ENCODE measurements around the gene DOK7.
A peak's percentile ranks its signal among the peaks of the same experiment; 100 is the strongest.

The DOK7 gene

GRCh38 chr4:3441501-3442459 is 21.3 kb upstream of the DOK7 start, which contains the start of gene HGFAC:
TSS of gene HGFAC (plus strand) at chr4:3441968. CDS start at chr4:3442002, 34 bp downstream.
- Histone ChIP-seq H3K18ac (ENCODE audit: low read length) (no peak within 1 kb of the TSS), H4K91ac (ENCODE audit: low read depth, low read length) (no peak within 1 kb of the TSS), H2BK12ac (ENCODE audit: low read length) (no peak within 1 kb of the TSS), H2BK120ac (ENCODE audit: insufficient read depth, low read length, poor library complexity) (no peak within 1 kb of the TSS), H3K4me3 (ENCODE audit: low read depth, low read length) (no peak within 1 kb of the TSS), H3K4ac (ENCODE audit: low read depth, low read length) (no peak within 1 kb of the TSS), H3K27ac (ENCODE audit: low read depth, low read length) (no peak within 1 kb of the TSS), H3K23ac (ENCODE audit: low read length) (no peak within 1 kb of the TSS), H2AFZ (ENCODE audit: insufficient read depth, low read length, poor library complexity) (no peak within 1 kb of the TSS), H2AK5ac (ENCODE audit: low read length) (no peak within 1 kb of the TSS), H3K79me2 (ENCODE audit: control insufficient read depth, insufficient read depth, low read length, poor library complexity) (no peaks in the 10 kb centered on the region), H3K27me3 (ENCODE audit: insufficient read depth, low read length) (no peaks in the 10 kb centered on the region), H3K9me3 (ENCODE audit: insufficient read depth, low read depth, low read length) (no peaks in the 10 kb centered on the region), H3K14ac (ENCODE audit: low read length) (no peak within 1 kb of the TSS), H3K4me2 (ENCODE audit: low read length) (no peak within 1 kb of the TSS), H3K79me1 (ENCODE audit: low read length) (no peaks in the 10 kb centered on the region), H3K9ac (ENCODE audit: low read length) (no peak within 1 kb of the TSS), H2BK5ac (ENCODE audit: low read depth, low read length, poor library complexity) (no peak within 1 kb of the TSS), H3K4me1 (ENCODE audit: control insufficient read depth in 1 of 2, insufficient read depth in 2 of 2, low read length in 2 of 2) (no peaks in the 10 kb centered on the region), H4K8ac (ENCODE audit: low read depth, low read length) (no peak within 1 kb of the TSS), H3K36me3 (ENCODE audit: control insufficient read depth in 1 of 2, insufficient read depth in 2 of 2, low read length in 2 of 2) (no peaks in the 10 kb centered on the region), H4K12ac (ENCODE audit: low read depth, low read length) (no peak within 1 kb of the TSS)
- DNase-seq = no peak
- no CpG with 5 or more reads among the region's 27 CpGs for WGBS (ENCODE audit: extremely low coverage, insufficient coverage, insufficient read length)

- Histone ChIP-seq H4K12ac (ENCODE audit: low read depth, low read length) (no peak overlapping the region), H2AK5ac (ENCODE audit: low read length) (no peak overlapping the region), H2AFZ (ENCODE audit: insufficient read depth, low read length, poor library complexity) (no peak overlapping the region), H3K9ac (ENCODE audit: low read length) (no peak overlapping the region), H3K4me2 (ENCODE audit: low read length) (no peak overlapping the region), H3K79me2 (ENCODE audit: control insufficient read depth, insufficient read depth, low read length, poor library complexity) (no peaks in the 10 kb centered on the region), H2BK120ac (ENCODE audit: insufficient read depth, low read length, poor library complexity) (no peak overlapping the region), H2BK12ac (ENCODE audit: low read length) (no peak overlapping the region), H3K23ac (ENCODE audit: low read length) (no peak overlapping the region), H3K4me1 (ENCODE audit: control insufficient read depth in 1 of 2, insufficient read depth in 2 of 2, low read length in 2 of 2) (no peaks in the 10 kb centered on the region), H3K79me1 (ENCODE audit: low read length) (no peaks in the 10 kb centered on the region), H3K18ac (ENCODE audit: low read length) (no peak overlapping the region), H3K27ac (ENCODE audit: low read depth, low read length) (no peak overlapping the region), H4K91ac (ENCODE audit: low read depth, low read length) (no peak overlapping the region), H2BK5ac (ENCODE audit: low read depth, low read length, poor library complexity) (no peak overlapping the region), H3K9me3 (ENCODE audit: insufficient read depth, low read depth, low read length) (peaks cover 2% of the 10 kb centered on the region), H4K8ac (ENCODE audit: low read depth, low read length) (no peak overlapping the region), H3K27me3 (ENCODE audit: insufficient read depth, low read length) (no peaks in the 10 kb centered on the region), H3K14ac (ENCODE audit: low read length) (no peak overlapping the region), H3K36me3 (ENCODE audit: control insufficient read depth in 1 of 2, insufficient read depth in 2 of 2, low read length in 2 of 2) (no peaks in the 10 kb centered on the region), H3K4ac (ENCODE audit: low read depth, low read length) (no peak overlapping the region), H3K4me3 (ENCODE audit: low read depth, low read length) (no peak overlapping the region)
- DNase-seq = no peak
- WGBS (ENCODE audit: extremely low coverage, insufficient coverage, insufficient read length) = no CpG with 5 or more reads among the region's 14 CpGs
Observed at GRCh38 chr4:3442460-3442958, 20.6 kb upstream of the DOK7 start.

- Histone ChIP-seq H3K4me2 (ENCODE audit: low read length) (no peak overlapping the region), H2AFZ (ENCODE audit: insufficient read depth, low read length, poor library complexity) (no peak overlapping the region), H3K14ac (ENCODE audit: low read length) (no peak overlapping the region), H3K27ac (ENCODE audit: low read depth, low read length) (no peak overlapping the region), H4K91ac (ENCODE audit: low read depth, low read length) (no peak overlapping the region), H3K4ac (ENCODE audit: low read depth, low read length) (no peak overlapping the region), H3K27me3 (ENCODE audit: insufficient read depth, low read length) (no peaks in the 10 kb centered on the region), H3K79me1 (ENCODE audit: low read length) (no peaks in the 10 kb centered on the region), H3K18ac (ENCODE audit: low read length) (no peak overlapping the region), H4K12ac (ENCODE audit: low read depth, low read length) (no peak overlapping the region), H2AK5ac (ENCODE audit: low read length) (no peak overlapping the region), H3K4me1 (ENCODE audit: control insufficient read depth in 1 of 2, insufficient read depth in 2 of 2, low read length in 2 of 2) (no peaks in the 10 kb centered on the region), H3K9me3 (ENCODE audit: insufficient read depth, low read depth, low read length) (peaks cover 2% of the 10 kb centered on the region), H3K9ac (ENCODE audit: low read length) (no peak overlapping the region), H3K4me3 (ENCODE audit: low read depth, low read length) (no peak overlapping the region), H2BK5ac (ENCODE audit: low read depth, low read length, poor library complexity) (no peak overlapping the region), H4K8ac (ENCODE audit: low read depth, low read length) (no peak overlapping the region), H3K36me3 (ENCODE audit: control insufficient read depth in 1 of 2, insufficient read depth in 2 of 2, low read length in 2 of 2) (no peaks in the 10 kb centered on the region), H2BK12ac (ENCODE audit: low read length) (no peak overlapping the region), H2BK120ac (ENCODE audit: insufficient read depth, low read length, poor library complexity) (no peak overlapping the region), H3K23ac (ENCODE audit: low read length) (no peak overlapping the region), H3K79me2 (ENCODE audit: control insufficient read depth, insufficient read depth, low read length, poor library complexity) (no peaks in the 10 kb centered on the region)
- DNase-seq = peak; percentile 50 to 64
- no CpG with 5 or more reads among the region's 36 CpGs for WGBS (ENCODE audit: extremely low coverage, insufficient coverage, insufficient read length)
Observed at GRCh38 chr4:3442959-3443749, 20.0 kb upstream of the DOK7 start.

GRCh38 chr4:3443750-3444309 is 19.3 kb upstream of the DOK7 start:
- WGBS (ENCODE audit: extremely low coverage, insufficient coverage, insufficient read length) = no CpG with 5 or more reads among the region's 17 CpGs
- no peak overlapping the region for H2BK120ac ChIP-seq (ENCODE audit: insufficient read depth, low read length, poor library complexity)

More at GRCh38 chr4:3443750-3444309, 19.3 kb upstream of the DOK7 start:
- Histone ChIP-seq H2BK5ac (ENCODE audit: low read depth, low read length, poor library complexity) (no peak overlapping the region), H2AK5ac (ENCODE audit: low read length) (no peak overlapping the region), H4K12ac (ENCODE audit: low read depth, low read length) (no peak overlapping the region), H3K4me1 (ENCODE audit: control insufficient read depth in 1 of 2, insufficient read depth in 2 of 2, low read length in 2 of 2) (no peaks in the 10 kb centered on the region), H3K4ac (ENCODE audit: low read depth, low read length) (no peak overlapping the region), H3K4me2 (ENCODE audit: low read length) (no peak overlapping the region), H3K9ac (ENCODE audit: low read length) (no peak overlapping the region), H3K23ac (ENCODE audit: low read length) (no peak overlapping the region), H3K79me1 (ENCODE audit: low read length) (no peaks in the 10 kb centered on the region), H2AFZ (ENCODE audit: insufficient read depth, low read length, poor library complexity) (no peak overlapping the region), H4K8ac (ENCODE audit: low read depth, low read length) (no peak overlapping the region), H3K27me3 (ENCODE audit: insufficient read depth, low read length) (no peaks in the 10 kb centered on the region), H3K36me3 (ENCODE audit: control insufficient read depth in 1 of 2, insufficient read depth in 2 of 2, low read length in 2 of 2) (no peaks in the 10 kb centered on the region), H3K18ac (ENCODE audit: low read length) (no peak overlapping the region), H4K91ac (ENCODE audit: low read depth, low read length) (no peak overlapping the region), H3K14ac (ENCODE audit: low read length) (no peak overlapping the region), H3K79me2 (ENCODE audit: control insufficient read depth, insufficient read depth, low read length, poor library complexity) (no peaks in the 10 kb centered on the region), H3K9me3 (ENCODE audit: insufficient read depth, low read depth, low read length) (peaks cover 2% of the 10 kb centered on the region), H2BK12ac (ENCODE audit: low read length) (no peak overlapping the region), H3K4me3 (ENCODE audit: low read depth, low read length) (no peak overlapping the region), H3K27ac (ENCODE audit: low read depth, low read length) (no peak overlapping the region)
- no peak for DNase-seq
